Duodenal mucosa (tissue), 2 donors: ENCODE results near the gene PTPN1.
"Not testable (repeated sequence)": the region's sequence is repeated elsewhere in the genome, so short reads cannot be mapped to it uniquely, and the experiment has no call there.

Source experiments
- H3K27ac ChIP-seq: one replicate; pipeline ENCODE4 v1.7.0; 2013; ENCODE audit warnings: low read depth, low read length
- H3K27me3 ChIP-seq, 2 donors: one replicate each; pipeline ENCODE4 v1.7.0; 2013; ENCODE audit warnings: low read length in 2 of 2, control low read depth in 1 of 2; ENCODE audit not compliant: insufficient read depth in 2 of 2, control insufficient read depth in 1 of 2
- H3K36me3 ChIP-seq, 2 donors: one replicate each; pipeline ENCODE4 v1.7.0; 2013; ENCODE audit warnings: low read length in 2 of 2, control low read depth in 1 of 2; ENCODE audit not compliant: insufficient read depth in 2 of 2, control insufficient read depth in 1 of 2
- H3K4me1 ChIP-seq, 2 donors: one replicate each; pipeline ENCODE4 v1.7.0; 2013; ENCODE audit warnings: low read length in 2 of 2, control low read depth in 1 of 2; ENCODE audit not compliant: insufficient read depth in 2 of 2, control insufficient read depth in 1 of 2
- H3K4me3 ChIP-seq, 2 donors: one replicate each; pipeline ENCODE4 v1.7.0; 2013; ENCODE audit warnings: low read length in 2 of 2, low read depth in 1 of 2
- H3K9ac ChIP-seq, 2 donors: one replicate each; pipeline ENCODE4 v1.7.0; 2013; ENCODE audit warnings: low read length in 2 of 2, low read depth in 1 of 2
- H3K9me3 ChIP-seq, 2 donors: one replicate each; pipeline ENCODE4 v1.7.0; 2013; ENCODE audit warnings: low read length in 2 of 2, control low read depth in 1 of 2; ENCODE audit not compliant: control insufficient read depth in 1 of 2

The PTPN1 gene

GRCh38 chr20:50597406-50597969, 87.3 kb downstream of the PTPN1 start:
- no peaks in the 10 kb centered on the region for H3K9me3 ChIP-seq
- H3K27ac ChIP-seq: no peak overlapping the region
- no peak overlapping the region for H3K4me3 ChIP-seq
- H3K27me3 ChIP-seq: peaks cover 10 to 15% of the 10 kb centered on the region in 2 donors
- no peaks in the 10 kb centered on the region for H3K36me3 ChIP-seq
- H3K4me1 ChIP-seq: peaks cover 0 to under 1% of the 10 kb centered on the region in 2 donors
- H3K9ac ChIP-seq: no peak overlapping the region

- H3K36me3 ChIP-seq: no peaks in the 10 kb centered on the region
- H3K9me3 ChIP-seq: no peaks in the 10 kb centered on the region
- H3K4me1 ChIP-seq: no peaks in the 10 kb centered on the region
- H3K27ac ChIP-seq: no peak overlapping the region
- peaks cover 10 to 15% of the 10 kb centered on the region in 2 donors for H3K27me3 ChIP-seq
- no peak overlapping the region for H3K9ac ChIP-seq
- no peak overlapping the region for H3K4me3 ChIP-seq
Observed at GRCh38 chr20:50598074-50598473, 87.9 kb downstream of the PTPN1 start.

- H3K27ac ChIP-seq, H3K9me3 ChIP-seq, H3K9ac ChIP-seq, H3K4me1 ChIP-seq, H3K4me3 ChIP-seq, H3K36me3 ChIP-seq: not testable (repeated sequence)
- H3K27me3 ChIP-seq: peaks cover 10 to 15% of the 10 kb centered on the region in 2 donors
Observed at GRCh38 chr20:50598768-50599167, 88.6 kb downstream of the PTPN1 start.

- Histone ChIP-seq H3K4me1 (no peaks in the 10 kb centered on the region), H3K9me3 (no peaks in the 10 kb centered on the region), H3K36me3 (no peaks in the 10 kb centered on the region), H3K4me3 (no peak overlapping the region), H3K9ac (no peak overlapping the region), H3K27ac (no peak overlapping the region), H3K27me3 (peaks cover 2 to 7% of the 10 kb centered on the region in 2 donors)
Observed at GRCh38 chr20:50600281-50600895, 90.2 kb downstream of the PTPN1 start.

GRCh38 chr20:50601511-50602431, 91.6 kb downstream of the PTPN1 start:
- Histone ChIP-seq H3K9me3 (no peaks in the 10 kb centered on the region), H3K4me1 (no peaks in the 10 kb centered on the region), H3K9ac (no peak overlapping the region), H3K36me3 (no peaks in the 10 kb centered on the region), H3K27me3 (no peaks in the 10 kb centered on the region), H3K4me3 (no peak overlapping the region), H3K27ac (no peak overlapping the region)

- Histone ChIP-seq H3K27ac (no peak overlapping the region), H3K36me3 (no peaks in the 10 kb centered on the region), H3K27me3 (no peaks in the 10 kb centered on the region), H3K4me1 (no peaks in the 10 kb centered on the region), H3K9me3 (no peaks in the 10 kb centered on the region), H3K4me3 (no peak overlapping the region), H3K9ac (no peak overlapping the region)
Observed at GRCh38 chr20:50602432-50603088, 92.4 kb downstream of the PTPN1 start.

GRCh38 chr20:50604451-50604850, 94.3 kb downstream of the PTPN1 start:
- no peaks in the 10 kb centered on the region for H3K27me3 ChIP-seq
- no peak overlapping the region for H3K9ac ChIP-seq
- no peak overlapping the region for H3K4me3 ChIP-seq
- no peaks in the 10 kb centered on the region for H3K36me3 ChIP-seq
- H3K4me1 ChIP-seq: no peaks in the 10 kb centered on the region
- H3K27ac ChIP-seq: no peak overlapping the region
- no peaks in the 10 kb centered on the region for H3K9me3 ChIP-seq

GRCh38 chr20:50605136-50605535, 95.0 kb downstream of the PTPN1 start:
- no peaks in the 10 kb centered on the region for H3K27me3 ChIP-seq
- H3K4me1 ChIP-seq: no peaks in the 10 kb centered on the region

GRCh38 chr20:50607436-50607835, 97.3 kb downstream of the PTPN1 start:
- H3K9ac ChIP-seq: no peak overlapping the region
- H3K9me3 ChIP-seq: no peaks in the 10 kb centered on the region
- H3K27me3 ChIP-seq: no peaks in the 10 kb centered on the region
- no peaks in the 10 kb centered on the region for H3K4me1 ChIP-seq
- H3K4me3 ChIP-seq: no peak overlapping the region
- H3K36me3 ChIP-seq: no peaks in the 10 kb centered on the region
- no peak overlapping the region for H3K27ac ChIP-seq

More at GRCh38 chr20:50605136-50605535, 95.0 kb downstream of the PTPN1 start:
- H3K4me3 ChIP-seq: no peak overlapping the region
- no peak overlapping the region for H3K27ac ChIP-seq
- no peak overlapping the region for H3K9ac ChIP-seq
- H3K9me3 ChIP-seq: no peaks in the 10 kb centered on the region
- H3K36me3 ChIP-seq: no peaks in the 10 kb centered on the region
